Stimulated activated CD4-positive, alpha-beta T cell treated with anti-CD3 and anti-CD28 coated beads, Interleukin-1b, Interleukin-23, amount 100 ng/mL, for 4 hours (primary cell): Measurements from ENCODE around the gene ATP5MG.
"Not testable (repeated sequence)": the region's sequence is repeated elsewhere in the genome, so short reads cannot be mapped to it uniquely, and the experiment has no call there.

ENCODE experiments used
- DNase-seq, 2 donors: peaks; one replicate each; pipeline ENCODE4 v3.0.0-alpha.2; 2020; ENCODE audit warnings: low read depth in 2 of 2

ATP5MG gene, protein sequence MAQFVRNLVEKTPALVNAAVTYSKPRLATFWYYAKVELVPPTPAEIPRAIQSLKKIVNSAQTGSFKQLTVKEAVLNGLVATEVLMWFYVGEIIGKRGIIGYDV

GRCh38 chr11:118401151-118401879, at the start of gene ATP5MG:
Gene ATP5MG, plus strand, starts transcription at chr11:118401606. Its CDS starts 60 bp downstream, at chr11:118401666.
- peak; percentile 85 to 92 for DNase-seq

DNA sequence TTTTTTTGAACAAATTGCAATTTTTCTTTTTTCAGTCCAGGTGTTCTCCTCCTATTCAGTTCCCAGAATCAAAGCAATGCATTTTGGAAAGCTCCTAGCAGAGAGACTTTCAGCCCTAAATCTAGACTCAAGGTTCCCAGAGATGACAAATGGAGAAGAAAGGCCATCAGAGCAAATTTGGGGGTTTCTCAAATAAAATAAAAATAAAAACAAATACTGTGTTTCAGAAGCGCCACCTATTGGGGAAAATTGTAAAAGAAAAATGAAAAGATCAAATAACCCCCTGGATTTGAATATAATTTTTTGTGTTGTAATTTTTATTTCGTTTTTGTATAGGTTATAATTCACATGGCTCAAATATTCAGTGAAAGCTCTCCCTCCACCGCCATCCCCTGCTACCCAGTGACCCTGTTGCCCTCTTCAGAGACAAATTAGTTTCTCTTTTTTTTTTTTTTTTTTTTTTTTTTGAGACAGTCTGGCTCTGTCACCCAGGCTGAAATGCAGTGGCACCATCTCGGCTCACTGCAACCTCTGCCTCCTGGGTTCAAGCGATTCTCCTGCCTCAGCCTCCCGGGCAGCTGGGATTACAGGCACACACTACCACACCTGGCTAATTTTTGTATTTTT, 48.2 kb upstream of the ATP5MG start:
- no peak for DNase-seq

DNA sequence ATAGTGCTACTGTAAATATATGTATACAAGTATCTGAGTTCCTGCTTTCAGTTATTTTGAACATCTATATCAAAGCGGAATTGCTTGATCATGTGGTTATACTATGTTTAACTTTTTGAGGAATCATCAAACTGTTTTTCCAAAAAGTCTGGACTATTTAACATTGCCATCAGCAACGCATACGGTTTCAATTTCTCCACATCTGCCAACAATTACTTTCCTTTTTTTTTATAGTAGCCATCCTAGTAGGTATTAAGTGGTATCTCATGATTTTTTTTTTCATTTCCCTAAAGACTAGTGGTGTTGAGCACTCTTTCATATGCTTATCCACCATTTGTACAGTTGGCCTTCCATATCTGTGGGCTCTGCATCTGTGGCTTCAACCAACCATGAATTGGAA, 43.3 kb upstream of the ATP5MG start:
- DNase-seq, result no peak

- peak; percentile 96 to 99 for DNase-seq
Observed at GRCh38 chr11:118359295-118359958, 42.0 kb upstream of the ATP5MG start, which contains the start of gene UBE4A. Gene UBE4A, plus strand, starts transcription at chr11:118359600. Its CDS starts 5,481 bp downstream, at chr11:118365081.

GRCh38 chr11:118364956-118365615, 36.3 kb upstream of the ATP5MG start:
- no peak for DNase-seq

DNA sequence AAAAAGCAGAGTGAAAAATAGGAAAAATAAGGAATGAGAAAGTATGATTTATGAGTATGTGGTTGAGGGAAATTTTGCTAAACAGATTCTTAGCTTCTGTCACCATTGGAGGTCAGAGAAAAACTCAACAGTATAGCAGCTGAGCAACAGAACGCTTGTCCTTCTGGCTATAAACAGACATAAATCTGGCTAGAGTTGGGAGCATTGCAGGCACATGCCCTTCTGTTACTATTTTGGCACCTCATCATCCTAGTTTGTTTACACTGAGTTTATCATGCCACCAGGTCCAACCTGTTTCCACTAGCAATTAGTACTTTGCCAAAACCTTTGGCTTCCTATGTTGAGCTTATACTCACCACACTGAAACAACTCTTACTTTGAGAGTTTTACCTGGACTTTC, 35.1 kb upstream of the ATP5MG start:
- no peak for DNase-seq

DNA sequence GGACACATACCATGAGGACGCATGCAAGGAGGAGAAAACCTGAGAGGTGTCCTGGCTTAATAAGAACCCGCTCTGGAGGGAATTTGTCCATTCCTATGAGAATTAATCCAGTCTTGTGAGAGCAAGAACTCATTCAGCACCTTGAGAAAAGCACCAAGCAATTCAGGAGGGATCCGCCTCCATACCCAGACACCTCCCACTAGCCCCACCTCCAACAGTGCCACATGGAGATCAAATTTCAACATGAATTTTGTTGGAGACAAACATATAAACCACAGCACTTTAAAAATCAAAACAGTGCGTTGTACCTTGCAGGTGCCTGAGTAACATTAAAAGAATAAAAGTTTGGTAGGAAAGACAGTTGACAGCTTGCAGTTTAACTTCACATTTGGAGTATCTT, 30.6 kb upstream of the ATP5MG start:
- DNase-seq, result no peak

DNA sequence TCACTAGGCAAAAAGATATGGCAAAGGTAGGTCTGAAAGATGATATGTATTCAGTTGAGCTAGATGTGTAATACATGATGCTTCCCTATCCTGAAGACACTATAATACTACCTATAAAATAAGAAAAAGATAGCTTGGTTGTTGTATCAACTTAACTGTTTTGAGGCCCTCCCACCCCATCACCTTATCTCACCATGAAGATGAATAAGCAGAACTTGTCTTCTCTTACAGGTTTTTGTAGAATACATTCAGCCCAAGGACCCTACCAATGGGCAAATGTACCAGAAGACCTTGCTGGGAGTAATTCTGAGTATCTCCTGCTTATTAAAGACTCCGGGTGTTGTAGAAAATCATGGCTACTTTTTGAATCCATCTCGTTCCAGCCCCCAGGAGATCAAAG, 28.1 kb upstream of the ATP5MG start:
- no peak for DNase-seq

DNA sequence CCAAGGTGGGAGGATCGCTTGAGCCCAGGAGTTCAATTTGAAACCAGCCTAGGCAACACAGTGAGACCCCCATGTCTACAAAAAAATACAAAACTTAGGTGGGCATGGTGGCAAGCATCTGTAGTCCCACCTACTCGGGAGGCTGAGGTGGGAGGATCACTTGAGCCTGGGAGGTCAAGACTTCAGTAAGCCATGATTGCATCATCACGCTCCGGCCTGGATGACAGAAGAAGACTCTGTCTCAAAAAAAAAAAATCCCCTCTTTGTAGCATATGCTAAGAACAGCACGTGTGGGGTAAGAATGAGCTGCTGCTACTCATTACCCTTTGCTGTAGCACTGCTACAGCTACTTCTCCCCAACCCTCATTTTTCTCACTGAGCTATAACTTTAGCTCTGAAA, 27.5 kb upstream of the ATP5MG start:
- no peak for DNase-seq

DNA sequence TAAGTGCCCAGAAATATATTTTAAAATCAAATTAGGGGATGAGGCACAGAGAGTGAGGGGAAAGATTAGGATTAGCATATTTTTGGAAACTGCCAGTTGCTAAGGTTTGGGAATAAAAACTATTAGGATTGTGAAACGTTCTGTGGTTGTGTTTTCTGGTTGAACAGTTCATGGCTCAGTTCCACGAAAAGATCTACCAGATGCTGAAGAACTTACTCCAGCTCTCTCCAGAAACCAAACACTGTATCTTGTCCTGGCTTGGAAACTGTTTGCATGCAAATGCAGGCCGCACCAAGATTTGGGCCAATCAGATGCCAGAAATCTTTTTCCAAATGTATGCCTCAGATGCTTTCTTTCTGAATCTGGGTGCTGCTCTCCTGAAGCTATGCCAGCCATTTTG, 26.7 kb upstream of the ATP5MG start:
- no peak for DNase-seq

DNA sequence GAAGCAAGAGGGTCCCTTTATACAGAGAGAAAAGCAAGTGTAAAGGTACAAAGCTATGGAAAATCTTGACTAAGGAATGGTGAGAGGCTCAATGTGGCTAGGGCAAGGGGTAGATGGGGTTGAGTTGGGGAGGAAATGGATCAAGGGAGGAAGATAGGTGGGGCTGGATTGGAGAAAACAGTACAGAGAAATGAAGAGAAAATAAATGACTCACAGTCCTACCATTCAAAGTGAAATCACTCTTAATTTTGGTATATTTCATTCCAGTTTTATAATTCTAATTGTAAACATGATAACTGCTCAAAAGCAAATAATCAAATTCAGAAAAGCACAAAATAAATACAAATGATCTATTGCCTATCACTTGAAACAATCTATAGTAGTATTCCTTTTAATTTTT, 25.4 kb upstream of the ATP5MG start:
- DNase-seq, result no peak

DNA sequence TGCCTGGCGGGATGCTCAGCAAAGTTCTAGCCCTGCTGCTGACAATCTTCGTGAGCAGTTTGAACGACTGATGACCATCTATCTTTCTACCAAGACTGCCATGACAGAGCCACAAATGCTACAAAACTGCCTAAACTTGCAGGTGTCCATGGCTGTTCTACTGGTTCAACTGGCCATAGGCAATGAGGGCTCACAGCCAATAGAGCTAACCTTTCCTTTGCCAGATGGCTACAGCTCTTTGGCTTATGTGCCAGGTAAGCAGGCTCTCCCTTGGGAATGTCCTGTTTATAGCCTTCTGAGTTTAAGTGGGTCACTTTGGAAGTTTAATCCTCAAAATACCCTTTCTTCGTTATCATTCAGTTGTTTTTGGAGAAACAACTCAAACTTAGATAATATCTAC, 21.9 kb upstream of the ATP5MG start:
- no peak for DNase-seq

- no peak for DNase-seq
Observed at GRCh38 chr11:118380571-118380970, 20.8 kb upstream of the ATP5MG start.

- no peak for DNase-seq
Observed at GRCh38 chr11:118382954-118383353, 18.5 kb upstream of the ATP5MG start.

DNA sequence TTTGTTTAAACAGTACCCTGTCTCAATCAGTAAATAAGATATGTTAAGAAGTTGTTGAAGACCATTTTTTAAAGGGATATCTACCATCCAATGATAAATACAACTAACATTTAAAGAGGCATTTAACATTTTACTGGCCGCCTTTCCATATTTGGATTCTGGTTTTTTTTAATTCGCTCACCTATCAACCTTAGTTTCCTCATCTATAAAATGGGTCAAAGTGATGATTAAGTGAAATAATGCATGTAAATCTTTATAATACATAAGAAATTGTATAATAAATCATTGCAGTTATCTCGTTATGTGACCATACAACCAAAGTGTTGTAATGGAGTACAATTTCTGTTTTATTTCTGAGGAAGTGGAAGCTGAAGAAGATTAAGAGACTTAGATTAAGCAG, 17.7 kb upstream of the ATP5MG start:
- no peak for DNase-seq

DNA sequence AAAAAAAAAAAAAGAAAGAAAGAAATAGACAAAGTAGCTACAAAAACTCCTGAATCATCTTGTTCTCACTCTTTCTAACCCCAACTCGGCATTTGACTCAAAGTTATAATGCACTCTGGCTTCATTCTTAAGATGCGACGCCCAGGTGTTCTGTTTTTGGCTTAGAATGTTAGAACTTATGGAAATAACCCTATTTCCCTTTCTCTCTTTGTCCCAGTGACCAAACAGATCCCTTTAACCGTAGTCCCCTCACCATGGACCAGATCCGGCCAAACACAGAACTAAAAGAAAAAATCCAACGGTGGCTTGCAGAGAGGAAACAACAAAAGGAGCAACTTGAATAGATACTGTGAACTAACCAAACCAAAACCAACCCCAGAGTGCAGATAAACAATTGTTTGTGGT, 5.3 kb upstream of the ATP5MG start:
- DNase-seq, result no peak

GRCh38 chr11:118397448-118397847, 4.0 kb upstream of the ATP5MG start:
- DNase-seq, result no peak

DNA sequence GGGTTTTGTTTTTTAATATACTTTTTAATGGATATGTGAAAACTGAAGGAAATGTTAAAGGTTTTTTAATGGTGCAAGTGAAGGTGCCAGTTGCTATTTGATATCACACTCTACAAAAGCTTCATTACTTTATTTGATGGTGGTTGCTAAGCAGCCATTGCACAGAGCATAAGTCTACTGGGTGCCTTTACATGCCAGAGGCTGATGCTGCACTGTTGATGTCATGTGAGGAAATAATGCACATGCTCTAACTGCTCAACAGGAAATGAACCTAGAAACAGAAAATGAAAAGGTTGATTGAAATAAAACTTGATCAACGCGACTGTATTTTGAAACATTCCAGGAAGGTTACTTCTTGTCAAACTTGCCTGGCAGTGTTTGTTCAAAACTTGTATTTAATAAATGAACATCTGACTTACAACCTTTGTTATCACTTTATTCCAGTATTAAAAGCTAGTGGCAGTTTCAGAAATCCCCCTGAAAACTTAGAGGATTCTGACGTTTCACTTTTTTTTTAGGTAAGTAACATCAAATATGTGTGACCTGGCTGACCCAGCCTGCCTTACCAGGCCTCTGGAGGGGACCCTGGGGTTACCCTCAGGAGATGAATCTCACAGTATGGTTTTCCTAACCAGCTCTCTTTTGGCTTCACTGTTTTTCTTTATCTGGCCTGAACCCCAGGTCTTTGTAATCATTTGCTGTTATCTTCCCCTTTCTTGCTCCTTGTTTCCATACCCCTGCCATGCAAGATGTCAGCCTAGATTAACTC, 2.4 kb upstream of the ATP5MG start:
- peak in 1 of 2 donors; percentile 21 for DNase-seq

DNA sequence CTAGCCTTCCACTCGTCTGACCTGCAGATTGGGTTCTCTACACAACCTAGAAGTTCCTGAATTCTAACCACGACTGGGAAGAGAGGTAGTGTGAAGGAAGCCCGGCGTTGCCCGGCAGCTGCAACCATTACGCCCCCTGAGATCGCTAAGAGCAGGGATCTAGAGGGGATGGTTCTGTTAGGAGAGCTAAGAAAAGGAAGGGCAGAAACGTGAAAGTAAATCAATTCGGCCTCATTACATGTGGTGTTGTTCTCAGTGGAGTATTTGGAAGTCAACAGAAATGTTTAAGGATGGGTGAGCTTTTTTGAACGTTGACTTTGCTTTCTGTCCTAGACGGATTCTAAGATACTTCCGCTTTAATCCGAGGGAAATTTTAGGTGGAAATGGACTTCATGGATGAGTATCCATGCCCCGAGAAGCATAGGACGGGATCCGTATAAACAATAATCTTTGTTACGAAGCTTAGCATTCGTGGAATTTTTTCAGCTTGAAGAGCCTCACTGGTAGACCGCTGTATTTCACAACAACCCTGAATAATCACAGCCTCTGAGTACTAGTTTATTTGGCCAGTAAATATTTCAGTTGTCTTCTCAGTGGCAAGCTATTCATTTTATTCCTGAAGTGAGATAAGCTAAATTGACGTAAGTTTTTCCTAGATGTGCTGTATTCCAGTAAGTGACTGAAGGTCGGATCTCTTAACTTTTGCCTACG, 629 bp downstream of the ATP5MG start:
- DNase-seq, result no peak

- not testable (repeated sequence) for DNase-seq
Observed at GRCh38 chr11:118402594-118402993, 1.2 kb downstream of the ATP5MG start.
